H1 (cell line): ENCODE data around the gene TMEM114. TPM values are rescaled to one million over a fixed set of nuclear protein-coding genes. Genes with fewer than 3 reads are reported as not detected.

Experiments used
- BRCA1 ChIP-seq: IDR thresholded peaks from 2 replicates; pipeline ENCODE4 v1.6.1; 2012; ENCODE audit warnings: low read depth, low read length, improper control_type of control experiment
- RAD21 ChIP-seq, 2 experiments: IDR thresholded peaks in 1 of 2; conservative IDR thresholded peaks in 1 of 2; 2 replicates each; pipeline ENCODE4 v1.6.1; 2011; ENCODE audit warnings: low read depth in 2 of 2, low read length in 2 of 2, improper control_type of control experiment in 1 of 2, inconsistent platforms in 1 of 2, mild to moderate bottlenecking in 1 of 2, moderate library complexity in 1 of 2
- polyA plus RNA-seq, 7 experiments: library from polyadenylated mRNA; depleted of rRNA in 3 of 7; stranded (reverse) in 5 of 7; unstranded in 2 of 7; fragments of >200 nt in 5 of 7; fragments of 200-250 nt in 2 of 7; gene quantifications; 1 replicate in 5 of 7; 2 replicates in 1 of 7; 4 replicates in 1 of 7; pipeline versions ENCODE4 v1.2.1 to v1.2.3, GENCODE V29; 2011 to 2013; ENCODE audit warnings: missing spikeins in 2 of 7, mixed read lengths in 2 of 7
- total RNA-seq: library from RNA; stranded (reverse); fragmentation: NEBNext Ultra II Directional; extraction: Animal tissue kit (Norgen Biotek cat#: 25700); gene quantifications from 2 replicates; pipeline ENCODE4 v1.2.1, GENCODE V29; 2021

Gene TMEM114
- total and polyA plus RNA-seq, 2 of the 8 experiments (the other 6 are each of a cell fraction or from before 2014, with no cell fraction given), result 1.6 to 2.9 TPM

- TF ChIP-seq BRCA1 (no peak), RAD21 (IDR thresholded peaks at IDR 0.05 in 1 of 2, conservative IDR thresholded peaks at IDR 0.05 in 1 of 2; ENCODE audit: low read depth in 2 of 2, low read length in 2 of 2) (no peak)
Measured at GRCh38 chr16:8625491-8626087, 35.3 kb upstream of the TMEM114 start (continued).
